HG03097 (cell line): Measurements from ENCODE around the gene CTNNA3.

Experiments
- ATAC-seq: cut with Tn5 transposase; IDR thresholded peaks from one replicate; pipeline ENCODE4 v1.9.1; 2021; ENCODE audit not compliant: unreplicated experiment, low FRiP score

Gene CTNNA3

DNA sequence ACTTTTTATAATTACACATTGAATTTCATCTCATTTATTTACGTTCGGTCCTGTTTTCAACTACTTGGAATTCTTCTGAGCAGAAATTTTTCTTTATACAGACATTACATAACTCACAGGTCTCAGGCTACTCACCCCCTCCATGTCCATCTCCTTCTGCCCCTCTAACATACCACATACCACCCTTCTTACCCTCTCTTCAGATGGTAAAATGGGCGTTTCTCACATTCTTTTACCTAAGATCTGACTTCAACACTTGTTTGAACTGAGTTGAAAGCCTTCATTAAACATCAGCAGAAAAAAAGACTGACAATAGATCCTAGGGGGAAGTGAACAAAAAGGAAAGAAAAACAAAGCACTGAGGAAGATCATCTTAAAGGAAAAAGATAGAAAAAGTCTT is 309.7 kb downstream of the CTNNA3 start:
- ATAC-seq, result no peak

DNA sequence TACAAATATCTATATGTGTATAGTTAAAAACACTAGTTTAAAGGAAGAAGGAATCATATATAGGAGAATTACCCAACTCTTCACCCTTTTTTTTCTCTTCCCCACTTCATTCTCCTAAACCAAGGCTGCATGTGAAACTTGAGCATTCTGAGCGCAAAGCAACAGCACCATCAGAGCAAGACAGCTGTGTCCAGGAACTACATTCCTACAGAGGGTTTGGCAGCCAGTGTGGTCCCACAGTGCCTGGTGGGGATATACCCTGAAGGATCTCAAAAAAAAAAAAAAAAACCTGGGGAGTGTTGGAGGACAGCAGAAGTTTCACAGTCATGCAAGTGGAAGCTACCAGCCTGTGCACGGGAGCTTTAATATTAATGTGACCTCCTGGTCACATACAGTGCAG is 310.4 kb downstream of the CTNNA3 start:
- no peak for ATAC-seq

DNA sequence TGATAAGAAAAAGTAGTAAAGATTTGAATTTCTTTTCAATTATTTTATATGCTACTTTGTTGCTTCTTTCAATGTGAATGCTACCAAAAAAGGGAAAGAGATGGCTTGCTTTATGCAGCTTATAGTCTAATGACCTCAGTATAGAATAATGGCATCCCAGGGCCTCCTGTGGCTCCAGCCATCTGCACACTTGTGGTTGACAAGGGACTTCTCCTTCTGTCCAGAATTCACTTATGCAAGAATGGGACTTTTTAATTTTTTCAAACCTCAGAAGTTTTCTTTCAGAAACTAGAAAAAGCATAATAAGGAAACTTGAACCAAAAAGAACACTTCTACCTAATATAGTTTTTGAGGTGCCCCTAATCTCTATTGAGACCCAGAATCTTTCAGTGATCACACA is 310.9 kb downstream of the CTNNA3 start:
- no peak for ATAC-seq

DNA sequence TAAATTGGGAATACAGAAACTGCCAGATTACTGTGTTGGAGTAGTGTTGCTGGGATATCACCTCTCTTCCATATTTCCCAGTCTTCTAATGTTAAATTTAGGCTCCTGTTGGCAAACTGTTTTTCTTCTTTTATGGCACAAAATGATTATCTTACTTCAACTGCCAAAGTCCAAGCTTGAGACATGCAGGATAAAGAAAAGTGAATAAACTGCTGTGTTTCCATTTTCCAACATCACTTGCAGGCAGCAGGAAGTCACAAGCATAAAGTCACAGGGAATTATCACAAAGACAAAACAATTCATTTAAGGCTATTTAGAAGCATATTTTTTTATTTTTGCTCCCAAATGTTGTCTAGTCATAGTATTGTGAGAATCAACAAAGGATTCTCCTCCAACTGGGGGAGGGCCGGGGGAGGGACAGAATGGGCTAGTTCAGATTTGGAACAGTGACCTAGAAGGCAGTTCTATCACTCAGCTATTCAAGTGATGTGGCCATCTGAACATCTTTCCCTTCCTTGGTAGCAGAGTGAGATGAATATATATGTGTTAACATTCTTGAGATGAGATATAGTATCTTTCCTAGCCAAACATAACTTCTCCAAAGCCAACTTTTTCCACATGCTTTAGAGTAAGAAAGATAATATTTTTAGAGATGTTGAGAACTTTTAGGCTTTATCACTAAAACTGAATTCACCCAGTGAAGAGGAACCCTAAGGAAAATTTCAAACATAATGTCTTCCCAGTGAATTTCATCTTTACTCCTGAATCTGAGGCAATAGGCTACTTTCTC is 364.7 kb downstream of the CTNNA3 start:
- no peak for ATAC-seq

DNA sequence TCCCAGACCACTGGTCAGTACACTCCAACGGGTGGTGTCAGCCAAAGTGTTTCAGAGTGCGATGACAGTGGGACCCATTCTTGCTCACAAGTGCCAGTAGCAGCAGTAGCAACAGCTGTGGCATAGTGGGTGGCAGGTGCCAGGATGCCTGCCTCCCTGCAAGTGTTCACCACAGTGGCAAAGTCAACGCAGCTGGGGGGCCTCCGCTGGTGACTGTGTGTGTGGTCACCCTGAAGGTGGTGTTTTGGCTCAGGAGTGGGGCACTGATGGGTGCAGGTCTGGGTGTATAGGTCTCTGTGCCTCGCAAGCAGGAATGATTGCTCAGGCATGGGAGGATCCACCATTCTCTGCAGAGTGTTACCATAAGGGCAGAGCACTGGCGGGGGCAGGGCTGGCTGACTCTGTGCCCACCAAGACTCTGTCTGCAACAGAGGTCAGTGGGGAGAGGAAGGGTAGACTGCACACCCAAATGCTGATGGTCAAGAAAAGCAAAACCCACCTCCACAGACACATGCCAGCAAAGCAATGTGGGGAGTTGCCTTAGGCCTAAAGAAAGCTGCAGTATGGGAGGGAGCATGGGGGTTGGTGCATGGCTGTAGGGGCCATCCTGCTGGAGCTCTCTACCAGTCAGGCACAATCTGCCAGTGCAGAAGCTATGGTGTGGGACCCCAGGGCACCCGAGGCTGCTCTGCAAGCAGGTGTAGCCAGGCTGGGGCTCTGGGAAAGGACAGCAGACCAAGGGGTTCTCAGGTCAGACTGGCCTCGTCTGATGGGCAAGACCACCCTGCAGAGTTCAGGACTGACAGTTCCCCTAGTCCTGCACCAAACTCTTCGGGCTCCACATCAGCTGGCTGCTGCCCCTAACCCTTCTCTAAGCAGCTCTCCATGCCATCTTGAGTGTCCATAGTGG is 368.1 kb downstream of the CTNNA3 start:
- no peak for ATAC-seq

DNA sequence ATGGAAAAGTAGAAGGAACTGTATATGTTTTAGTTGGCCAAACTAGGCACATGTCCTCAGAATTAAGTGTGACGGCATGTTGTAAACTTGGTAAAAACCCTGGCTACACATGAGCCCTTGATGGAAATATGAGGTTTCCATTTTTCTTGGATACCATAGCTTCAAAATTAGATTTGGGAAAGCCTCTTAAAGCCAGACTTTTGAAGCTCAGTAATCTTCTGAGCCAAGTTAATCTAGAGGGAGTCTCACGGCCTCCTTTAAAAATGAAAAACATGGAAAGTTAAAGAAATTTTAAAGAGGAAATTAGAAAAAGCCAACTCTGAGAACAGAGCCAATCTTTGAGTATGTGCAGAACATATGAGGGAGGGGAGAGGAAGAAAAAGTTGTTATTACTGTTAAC is 376.0 kb downstream of the CTNNA3 start:
- ATAC-seq, result no peak

DNA sequence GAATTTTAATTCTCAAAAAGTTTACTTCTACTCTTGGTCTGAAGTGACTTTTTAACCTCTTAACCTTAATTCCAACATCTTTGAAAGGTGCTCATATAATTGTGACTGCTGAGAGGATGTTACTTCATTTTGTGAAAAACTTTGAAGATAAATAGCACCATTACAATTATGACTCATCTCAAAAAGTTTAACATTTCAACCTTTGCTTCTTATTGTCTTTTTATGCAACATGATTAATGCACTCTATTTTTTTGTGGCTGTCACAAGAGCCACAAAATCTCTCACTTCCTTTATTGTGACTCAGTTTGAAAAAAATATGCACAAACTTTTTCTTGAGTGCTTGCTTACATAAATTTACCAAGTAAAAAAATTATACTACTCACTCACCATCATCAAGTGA is 387.1 kb downstream of the CTNNA3 start:
- ATAC-seq, result no peak

DNA sequence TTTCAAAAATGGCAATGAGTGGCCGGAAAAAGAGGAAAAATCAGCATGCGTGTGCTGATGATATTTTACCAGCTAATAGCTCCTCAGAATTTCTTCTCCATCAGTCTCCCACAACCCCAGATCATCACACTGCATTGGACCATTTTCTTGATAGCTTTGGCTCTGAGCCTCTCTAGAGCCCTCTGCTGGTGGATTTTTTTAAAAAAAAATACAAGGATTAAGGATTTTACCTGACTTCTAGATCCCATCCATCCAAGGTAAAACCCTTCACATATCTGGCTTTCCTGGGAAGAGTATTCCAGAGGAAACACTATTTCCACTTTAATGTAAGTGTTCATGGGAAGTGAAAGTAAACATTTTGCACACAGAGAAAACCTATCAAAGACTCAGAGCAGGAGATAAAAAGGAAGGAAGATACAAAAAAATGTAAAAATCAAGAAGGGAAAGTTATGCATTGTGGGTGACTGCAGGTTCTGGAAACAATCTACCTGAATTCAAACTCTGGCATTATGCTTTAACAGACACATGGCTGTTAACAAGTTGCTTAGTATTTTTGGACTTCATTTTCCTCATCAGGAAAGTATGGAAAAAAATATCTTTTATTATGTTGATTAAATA is 389.3 kb downstream of the CTNNA3 start:
- no peak for ATAC-seq

DNA sequence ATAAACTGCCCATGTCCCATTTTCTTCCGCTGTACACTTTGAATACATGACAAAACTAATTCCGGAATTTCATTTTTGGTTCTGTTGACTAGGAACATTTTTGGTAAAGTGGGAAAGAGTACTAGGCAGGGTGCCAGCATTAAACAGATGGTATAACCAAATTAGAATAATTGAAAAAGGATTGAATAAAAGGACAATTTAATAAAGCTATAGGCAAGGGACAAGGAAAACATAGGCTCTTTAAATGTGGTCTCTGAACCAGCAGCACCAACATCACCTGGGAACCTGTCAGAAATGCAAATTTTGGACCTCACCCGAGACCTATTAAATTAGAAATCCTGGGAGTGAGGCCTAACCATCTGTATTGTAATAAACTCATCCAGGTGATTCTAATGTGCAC is 393.3 kb downstream of the CTNNA3 start:
- no peak for ATAC-seq

DNA sequence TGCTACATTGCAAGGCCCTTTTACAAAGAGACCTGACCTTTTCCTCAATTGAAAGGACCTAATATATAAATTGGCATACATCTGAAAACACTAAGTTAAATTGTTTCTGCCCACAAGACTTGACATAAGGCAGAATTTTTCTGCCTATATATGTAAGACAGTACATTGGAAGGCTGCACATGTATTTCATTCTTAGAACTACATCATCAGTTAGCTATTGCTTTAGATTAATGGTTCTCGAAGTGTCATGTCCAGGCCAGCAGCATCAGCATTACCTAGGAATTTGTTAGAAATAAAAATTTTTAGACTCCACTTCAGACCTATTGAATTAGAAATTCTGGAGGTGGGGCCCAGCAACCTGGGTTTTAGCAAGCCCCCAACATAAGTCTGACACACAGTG is 396.2 kb downstream of the CTNNA3 start:
- ATAC-seq, result no peak

DNA sequence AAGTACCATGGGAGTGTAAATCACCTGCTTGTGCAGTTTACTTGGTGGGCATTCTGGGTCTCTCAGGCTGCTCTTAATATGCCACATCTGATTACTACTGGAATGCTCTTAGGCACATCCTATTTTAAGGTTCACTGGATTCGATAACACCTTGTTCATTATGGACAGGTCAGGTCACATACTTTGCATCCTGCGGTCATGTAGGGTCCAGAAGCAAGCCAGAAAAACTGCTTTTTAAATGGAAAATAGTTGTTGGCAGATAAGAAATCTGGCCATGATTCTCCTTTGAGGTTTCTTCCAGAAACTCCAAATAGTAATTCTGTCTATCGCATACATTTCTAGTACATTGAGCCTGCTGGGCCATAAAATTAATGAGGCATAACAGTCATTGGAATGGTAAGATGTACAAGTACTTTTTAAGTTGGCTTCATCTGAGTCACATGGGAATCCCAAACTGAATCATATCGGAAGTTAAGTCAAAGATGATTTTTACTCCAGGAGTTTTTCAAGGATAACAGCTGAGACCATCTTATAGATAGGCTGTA is 398.3 kb downstream of the CTNNA3 start:
- ATAC-seq, result no peak

DNA sequence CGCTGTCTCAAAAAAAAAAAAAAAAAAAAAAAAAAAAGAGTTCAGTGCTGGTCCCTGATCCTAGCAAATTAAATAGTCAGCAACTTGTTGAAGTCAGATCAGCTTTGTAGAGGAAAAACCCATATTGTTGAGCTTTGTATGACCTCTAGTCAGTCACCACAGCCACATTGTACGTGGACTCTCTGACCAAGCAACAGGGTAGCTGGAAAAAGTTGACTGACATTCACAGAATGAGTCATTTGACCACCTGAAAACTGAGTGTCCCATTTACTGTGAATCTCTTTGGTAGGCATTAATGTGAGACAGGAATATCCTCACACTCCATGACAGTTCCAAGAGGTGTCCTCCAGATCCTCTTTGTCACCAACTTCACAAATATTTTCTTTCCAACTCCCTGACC is 399.1 kb downstream of the CTNNA3 start:
- ATAC-seq, result no peak

DNA sequence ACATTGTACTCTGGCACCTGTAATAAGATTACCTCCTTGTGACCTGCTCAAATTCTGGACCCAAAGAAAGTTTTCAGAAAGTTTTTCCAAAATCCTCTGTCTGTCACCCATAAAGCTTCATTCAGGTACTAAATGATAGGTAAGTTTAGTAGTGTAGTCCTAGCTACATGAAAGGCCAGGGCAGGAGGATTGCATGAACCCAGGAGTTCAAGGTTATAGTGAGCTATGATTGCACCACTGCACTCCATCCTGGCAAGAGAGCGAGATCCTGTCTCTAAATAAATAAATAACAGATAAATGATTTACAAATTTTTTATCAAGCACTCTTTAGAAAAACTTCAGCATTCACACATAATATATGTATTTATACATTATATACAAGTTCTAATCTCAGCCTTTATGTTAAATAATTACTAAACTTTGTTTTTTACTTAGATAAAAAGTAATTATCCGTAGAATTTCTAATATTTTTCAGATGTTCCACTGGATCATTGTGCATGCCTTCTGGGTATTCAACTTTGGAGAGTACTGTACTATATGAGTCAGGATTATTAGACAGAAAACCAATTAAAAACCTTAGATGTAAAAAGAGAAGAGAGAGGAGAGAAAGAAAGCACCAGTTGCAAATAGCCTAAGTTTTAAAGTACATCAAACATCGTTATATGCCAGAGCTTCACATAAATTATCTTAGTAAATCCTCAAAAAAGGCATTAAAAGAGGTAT is 407.1 kb downstream of the CTNNA3 start:
- no peak for ATAC-seq

DNA sequence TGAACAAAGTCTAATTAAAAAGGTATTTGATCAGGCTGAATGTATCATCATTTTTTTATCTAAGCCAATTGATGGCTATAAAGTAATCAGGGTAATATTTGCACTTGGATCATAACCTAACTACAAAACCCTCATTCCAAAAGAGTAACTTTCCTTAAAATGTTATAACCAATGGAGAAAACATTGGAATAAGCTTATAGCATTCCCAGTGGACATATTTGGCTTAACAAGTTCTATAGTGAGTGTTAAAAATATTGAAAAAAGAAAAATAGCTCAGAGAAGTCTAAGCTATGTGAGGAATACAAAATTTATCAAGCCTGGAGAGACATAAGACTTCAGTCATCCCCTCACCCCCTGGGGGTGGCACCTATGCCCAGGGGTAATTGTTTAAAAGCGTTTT is 411.4 kb downstream of the CTNNA3 start:
- no peak for ATAC-seq

DNA sequence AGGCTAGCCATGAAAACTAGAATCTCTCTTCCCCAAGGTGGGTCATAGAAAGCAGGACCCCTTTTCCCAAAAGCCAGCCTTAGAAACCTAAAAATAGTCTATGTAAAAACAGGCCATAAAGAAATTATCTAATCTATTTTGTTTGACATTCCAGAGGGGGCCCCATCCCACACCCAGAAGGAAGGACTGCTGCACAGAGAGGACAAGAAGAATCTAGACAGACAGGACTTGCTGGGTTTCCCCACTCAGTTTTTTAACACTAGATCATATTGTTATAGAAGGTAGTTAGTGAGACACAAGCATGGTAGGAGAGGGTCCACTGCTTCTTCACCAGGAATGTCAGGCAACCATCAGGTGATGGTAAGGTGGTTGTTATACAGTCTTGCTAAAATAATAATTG is 413.1 kb downstream of the CTNNA3 start:
- ATAC-seq, result no peak

DNA sequence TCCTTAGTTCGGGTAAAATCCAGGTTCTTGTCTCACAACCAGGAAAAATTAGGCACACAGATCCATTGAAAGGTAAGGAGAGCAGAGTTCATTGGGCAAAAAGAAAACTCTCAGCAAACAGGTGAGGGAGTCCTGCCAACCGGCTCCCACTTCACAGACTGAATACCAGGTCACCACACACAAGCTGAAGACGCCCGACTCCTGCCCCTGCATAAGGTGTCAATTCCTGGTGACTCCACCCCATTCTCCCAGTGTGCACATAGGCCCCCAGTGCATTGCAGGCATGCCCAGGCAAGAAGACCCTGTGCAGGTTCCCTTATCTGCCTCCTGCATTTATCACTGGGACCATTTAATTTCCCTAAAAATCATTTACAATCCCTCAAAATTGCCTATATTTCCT is 415.6 kb downstream of the CTNNA3 start:
- no peak for ATAC-seq

DNA sequence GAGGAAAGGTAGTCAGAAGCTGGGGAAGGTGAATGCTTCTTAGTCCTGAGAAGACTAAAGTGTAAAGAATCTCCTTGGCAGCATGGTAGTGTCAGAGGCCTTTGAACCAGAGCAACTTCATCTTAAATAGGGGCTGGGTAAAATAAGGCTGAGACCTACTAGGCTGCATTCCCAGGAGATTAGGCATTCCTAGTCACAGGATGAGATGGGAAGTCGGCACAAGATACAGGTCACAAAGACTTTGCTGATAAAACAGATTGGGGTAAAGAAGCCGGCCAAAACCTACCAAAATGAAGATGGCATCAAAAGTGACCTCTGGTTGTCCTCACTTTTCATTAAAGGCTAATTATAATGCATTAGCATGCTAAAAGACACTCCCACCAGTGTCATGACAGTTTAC is 418.6 kb downstream of the CTNNA3 start:
- ATAC-seq, result no peak

DNA sequence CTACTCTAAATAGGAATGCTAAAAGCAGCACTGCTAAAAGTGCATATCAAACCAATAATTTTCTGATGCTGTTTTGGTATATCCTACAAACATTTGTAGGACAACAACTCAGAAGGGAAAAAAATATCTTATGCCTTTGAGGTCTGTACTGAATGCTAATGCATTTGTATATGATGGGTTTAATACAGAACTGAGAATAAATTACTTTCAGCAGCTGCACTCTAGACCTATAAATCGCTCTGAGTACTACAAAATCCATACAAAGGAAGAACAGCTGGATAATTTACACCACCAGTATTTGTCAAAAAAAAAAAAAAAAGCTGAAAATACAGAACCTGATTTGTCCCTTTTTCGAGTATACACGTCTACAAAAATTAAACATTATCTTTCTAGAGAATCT is 426.2 kb downstream of the CTNNA3 start:
- no peak for ATAC-seq

DNA sequence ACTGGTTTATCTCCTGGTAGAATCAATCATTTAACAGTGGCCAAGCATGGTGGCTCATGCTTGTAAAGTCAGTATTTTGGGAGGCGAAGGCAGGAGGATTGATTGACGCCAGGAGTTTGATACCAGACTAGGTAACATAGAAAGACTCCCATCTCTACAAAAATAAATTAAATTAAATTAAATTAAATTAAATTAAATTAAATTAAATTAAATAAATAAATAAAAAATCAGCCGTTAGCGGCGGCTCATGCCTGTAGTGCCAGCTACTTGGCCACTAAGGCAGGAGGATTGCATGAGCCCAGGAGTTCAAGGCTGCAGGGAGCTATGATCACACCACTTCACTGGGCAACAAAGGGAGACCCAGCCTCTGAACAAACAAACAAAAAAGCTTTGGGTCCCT is 427.8 kb downstream of the CTNNA3 start:
- ATAC-seq, result no peak

DNA sequence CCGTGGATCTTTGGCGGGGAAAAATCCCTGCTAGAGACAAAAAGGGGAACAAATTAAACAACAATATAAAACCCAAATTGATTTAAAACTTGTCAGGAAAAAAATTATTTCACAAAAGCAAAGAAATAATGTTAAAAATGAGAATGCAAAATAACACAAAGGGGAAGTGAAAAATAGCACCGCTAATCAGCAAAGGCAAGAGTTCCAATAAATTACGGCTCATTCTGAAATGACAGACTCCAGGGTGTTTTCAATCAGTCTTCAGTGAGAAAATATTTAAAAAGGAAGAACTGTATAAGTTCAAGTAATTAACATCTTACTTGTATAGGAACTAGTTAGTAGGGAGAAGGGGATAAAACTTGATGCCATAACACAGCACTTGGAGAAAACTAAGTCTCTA is 433.3 kb downstream of the CTNNA3 start:
- ATAC-seq, result no peak
